Mesenchymal stem cell (in vitro differentiated cells and primary cell): ENCODE data around the gene ALK.
A peak's percentile ranks its signal among the peaks of the same experiment; 100 is the strongest.

Source experiments
- DNase-seq: peaks from one replicate; pipeline ENCODE4 v3.0.0-alpha.2; 2013
- H2AFZ ChIP-seq: one replicate; pipeline ENCODE4 v1.6.1; 2013; ENCODE audit warnings: low read depth, mild to moderate bottlenecking, control low read depth, inconsistent platforms, low read length, moderate library complexity
- H2AK5ac ChIP-seq: 2 replicates; pipeline ENCODE4 v1.6.1; 2013; ENCODE audit warnings: low read length, moderate library complexity, mild to moderate bottlenecking, inconsistent platforms; ENCODE audit not compliant: severe bottlenecking
- H2BK120ac ChIP-seq: one replicate; pipeline ENCODE4 v1.6.1; 2013; ENCODE audit warnings: low read depth, mild to moderate bottlenecking, inconsistent platforms, low read length, moderate library complexity
- H2BK12ac ChIP-seq, 2 experiments: one replicate each; pipeline ENCODE4 v1.6.1; 2013; ENCODE audit warnings: inconsistent platforms in 2 of 2, low read length in 2 of 2, mild to moderate bottlenecking in 2 of 2, moderate library complexity in 2 of 2, control low read depth in 1 of 2
- H2BK15ac ChIP-seq: one replicate; pipeline ENCODE4 v1.6.1; 2013; ENCODE audit warnings: mild to moderate bottlenecking, low read depth, inconsistent platforms; ENCODE audit not compliant: poor library complexity, severe bottlenecking
- H2BK5ac ChIP-seq: 2 replicates; pipeline ENCODE4 v1.6.1; 2013; ENCODE audit warnings: low read depth, mild to moderate bottlenecking, low read length, control low read depth, inconsistent platforms; ENCODE audit not compliant: poor library complexity, severe bottlenecking
- H3K14ac ChIP-seq, 2 experiments: one replicate each; pipeline ENCODE4 v1.6.1; 2013; ENCODE audit warnings: inconsistent platforms in 2 of 2, low read length in 2 of 2, control low read depth in 1 of 2, mild to moderate bottlenecking in 1 of 2, moderate library complexity in 1 of 2
- H3K18ac ChIP-seq, 2 experiments: one replicate each; pipeline ENCODE4 v1.6.1; 2013; ENCODE audit warnings: inconsistent platforms in 2 of 2, low read length in 2 of 2, control low read depth in 1 of 2, low read depth in 1 of 2, mild to moderate bottlenecking in 1 of 2
- H3K23ac ChIP-seq, 2 experiments: one replicate each; pipeline ENCODE4 v1.6.1; 2013; ENCODE audit warnings: inconsistent platforms in 2 of 2, low read length in 2 of 2, mild to moderate bottlenecking in 2 of 2, moderate library complexity in 2 of 2, control low read depth in 1 of 2
- H3K27ac ChIP-seq: 2 replicates; pipeline ENCODE4 v1.5.1; 2013; ENCODE audit warnings: mild to moderate bottlenecking, moderate library complexity, low read length, control low read depth, inconsistent platforms; ENCODE audit not compliant: poor library complexity, severe bottlenecking
- H3K27me3 ChIP-seq, 2 experiments: 2 replicates each; pipeline versions ENCODE4 v1.6.1 to v1.7.0; 2013; ENCODE audit warnings: low read length in 2 of 2, mild to moderate bottlenecking in 2 of 2, moderate library complexity in 2 of 2, control low read depth in 1 of 2, inconsistent platforms in 1 of 2; ENCODE audit not compliant: control insufficient read depth in 1 of 2, insufficient read depth in 1 of 2
- H3K36me3 ChIP-seq, 2 experiments: 2 replicates each; pipeline versions ENCODE4 v1.6.1 to v1.7.0; 2013; ENCODE audit warnings: low read length in 2 of 2, control low read depth in 1 of 2, inconsistent platforms in 1 of 2, low read depth in 1 of 2, mild to moderate bottlenecking in 1 of 2; ENCODE audit not compliant: insufficient read depth in 2 of 2, control insufficient read depth in 1 of 2
- H3K4ac ChIP-seq, 2 experiments: one replicate each; pipeline ENCODE4 v1.6.1; 2013; ENCODE audit warnings: inconsistent platforms in 2 of 2, low read length in 2 of 2, mild to moderate bottlenecking in 2 of 2, moderate library complexity in 2 of 2, control low read depth in 1 of 2, low read depth in 1 of 2
- H3K4me1 ChIP-seq: 2 replicates; pipeline ENCODE4 v1.6.1; 2013; ENCODE audit warnings: low read depth, low read length, control low read depth; ENCODE audit not compliant: control insufficient read depth, insufficient read depth
- H3K4me2 ChIP-seq: 2 replicates; pipeline ENCODE4 v1.6.1; 2013; ENCODE audit warnings: low read length, mild to moderate bottlenecking, inconsistent platforms; ENCODE audit not compliant: poor library complexity, severe bottlenecking
- H3K4me3 ChIP-seq, 2 experiments: 2 replicates each; pipeline versions ENCODE4 v1.5.1 to v1.7.0; 2013; ENCODE audit warnings: low read length in 2 of 2, mild to moderate bottlenecking in 2 of 2, control low read depth in 1 of 2, low read depth in 1 of 2; ENCODE audit not compliant: insufficient read depth in 1 of 2
- H3K79me1 ChIP-seq: replicated peaks from 2 replicates; pipeline ENCODE4 v1.6.1; 2013; ENCODE audit warnings: mild to moderate bottlenecking, control low read depth, low read length, inconsistent platforms; ENCODE audit not compliant: poor library complexity, severe bottlenecking
- H3K9ac ChIP-seq: 2 replicates; pipeline ENCODE4 v1.7.0; 2013; ENCODE audit warnings: mild to moderate bottlenecking, low read length, moderate library complexity
- H3K9me3 ChIP-seq: 2 replicates; pipeline ENCODE4 v1.7.0; 2013; ENCODE audit warnings: mild to moderate bottlenecking, low read length; ENCODE audit not compliant: control insufficient read depth
- H4K8ac ChIP-seq: one replicate; pipeline ENCODE4 v1.6.1; 2013; ENCODE audit warnings: inconsistent platforms, mild to moderate bottlenecking, low read length, moderate library complexity
- H4K91ac ChIP-seq: one replicate; pipeline ENCODE4 v1.6.1; 2013; ENCODE audit warnings: mild to moderate bottlenecking, low read length, inconsistent platforms
- WGBS: methylation state at CpG from one replicate; pipeline ENCODE4 v1.1.7; 2013; ENCODE audit warnings: mixed read lengths; 5-methylcytosine and 5-hydroxymethylcytosine counted together

ALK gene

GRCh38 chr2:29463181-29463900 is 458.0 kb downstream of the ALK start:
- H2BK15ac ChIP-seq = no peak overlapping the region
- H4K8ac ChIP-seq = no peak overlapping the region
- H3K4me3 ChIP-seq = no peak overlapping the region
- H4K91ac ChIP-seq = no peak overlapping the region
- H3K4ac ChIP-seq = no peak overlapping the region
- H2AK5ac ChIP-seq = no peak overlapping the region
- H3K27ac ChIP-seq = no peak overlapping the region
- 56% methylated on average over 2 of the region's 3 CpGs for WGBS
- H3K36me3 ChIP-seq = no peaks in the 10 kb centered on the region
- no peak overlapping the region for H2BK12ac ChIP-seq
- H2BK120ac ChIP-seq = no peak overlapping the region
- H3K79me1 ChIP-seq = no peaks in the 10 kb centered on the region
- H3K4me1 ChIP-seq = no peaks in the 10 kb centered on the region
- no peaks in the 10 kb centered on the region for H3K9me3 ChIP-seq
- H3K27me3 ChIP-seq = no peaks in the 10 kb centered on the region
- H3K14ac ChIP-seq = no peak overlapping the region
- H3K4me2 ChIP-seq = no peak overlapping the region
- H2AFZ ChIP-seq = no peak overlapping the region
- H3K23ac ChIP-seq = no peak overlapping the region
- peak overlapping the region; percentile 77 for H3K9ac ChIP-seq
- peak; percentile 38 for DNase-seq
- no peak overlapping the region for H2BK5ac ChIP-seq
- no peak overlapping the region for H3K18ac ChIP-seq

- no peak overlapping the region for H3K23ac ChIP-seq
- no peak overlapping the region for H2AK5ac ChIP-seq
- H2BK12ac ChIP-seq = no peak overlapping the region
- peak; percentile 5 for DNase-seq
- H3K36me3 ChIP-seq = no peaks in the 10 kb centered on the region
- no peaks in the 10 kb centered on the region for H3K79me1 ChIP-seq
- no peak overlapping the region for H3K18ac ChIP-seq
- H3K4me2 ChIP-seq = no peak overlapping the region
- H2BK120ac ChIP-seq = no peak overlapping the region
- no peak overlapping the region for H3K4me3 ChIP-seq
- H3K14ac ChIP-seq = no peak overlapping the region
- no peak overlapping the region for H3K9ac ChIP-seq
- H2BK15ac ChIP-seq = no peak overlapping the region
- no peak overlapping the region for H3K27ac ChIP-seq
- 67% methylated on average over 3 of the region's 5 CpGs for WGBS
- no peak overlapping the region for H2BK5ac ChIP-seq
- no peaks in the 10 kb centered on the region for H3K4me1 ChIP-seq
- H3K9me3 ChIP-seq = no peaks in the 10 kb centered on the region
- no peak overlapping the region for H4K91ac ChIP-seq
- no peak overlapping the region for H3K4ac ChIP-seq
- no peaks in the 10 kb centered on the region for H3K27me3 ChIP-seq
- no peak overlapping the region for H2AFZ ChIP-seq
- H4K8ac ChIP-seq = no peak overlapping the region
Measured at GRCh38 chr2:29462293-29462692, 459.1 kb downstream of the ALK start.

GRCh38 chr2:29460190-29460589 is 461.2 kb downstream of the ALK start:
- H4K8ac ChIP-seq = no peak overlapping the region
- no peak overlapping the region for H3K23ac ChIP-seq
- H2AK5ac ChIP-seq = no peak overlapping the region
- H3K27ac ChIP-seq = no peak overlapping the region
- no peak overlapping the region for H2BK120ac ChIP-seq
- WGBS = 91% methylated on average over 2 of the region's 3 CpGs
- no peaks in the 10 kb centered on the region for H3K9me3 ChIP-seq
- no peak overlapping the region for H4K91ac ChIP-seq
- no peak for DNase-seq
- H3K36me3 ChIP-seq = no peaks in the 10 kb centered on the region
- no peak overlapping the region for H3K14ac ChIP-seq
- H2BK12ac ChIP-seq = no peak overlapping the region
- no peak overlapping the region for H3K18ac ChIP-seq
- H2AFZ ChIP-seq = no peak overlapping the region
- H3K4me1 ChIP-seq = no peaks in the 10 kb centered on the region
- no peak overlapping the region for H2BK15ac ChIP-seq
- no peak overlapping the region for H2BK5ac ChIP-seq
- no peak overlapping the region for H3K4me3 ChIP-seq
- no peak overlapping the region for H3K4ac ChIP-seq
- H3K4me2 ChIP-seq = no peak overlapping the region
- no peaks in the 10 kb centered on the region for H3K27me3 ChIP-seq
- no peaks in the 10 kb centered on the region for H3K79me1 ChIP-seq
- no peak overlapping the region for H3K9ac ChIP-seq

GRCh38 chr2:29459445-29460179 is 461.8 kb downstream of the ALK start:
- Histone ChIP-seq H3K4me3 (no peak overlapping the region), H3K23ac (no peak overlapping the region), H2BK12ac (no peak overlapping the region), H3K9me3 (no peaks in the 10 kb centered on the region), H3K9ac (peak overlapping the region; percentile 46), H2AFZ (no peak overlapping the region), H2AK5ac (no peak overlapping the region), H2BK15ac (no peak overlapping the region), H4K91ac (no peak overlapping the region), H2BK5ac (no peak overlapping the region), H2BK120ac (no peak overlapping the region), H3K27me3 (no peaks in the 10 kb centered on the region), H3K14ac (no peak overlapping the region), H3K27ac (no peak overlapping the region), H3K4me1 (no peaks in the 10 kb centered on the region), H3K4me2 (no peak overlapping the region), H3K4ac (no peak overlapping the region), H3K18ac (no peak overlapping the region), H3K79me1 (no peaks in the 10 kb centered on the region), H3K36me3 (no peaks in the 10 kb centered on the region), H4K8ac (no peak overlapping the region)
- WGBS = 100% methylated on average over 1 of the region's 4 CpGs
- peak; percentile 46 for DNase-seq
